H9 (cell line): ENCODE data around the gene MAP4K3. TPM values are rescaled to one million over a fixed set of nuclear protein-coding genes. Genes with fewer than 3 reads are reported as not detected.

Experiments
- DNase-seq: peaks from one replicate; pipeline ENCODE4 v3.0.0-alpha.2; 2017
- H2AFZ ChIP-seq: one replicate; pipeline ENCODE4 v1.6.1; 2013; ENCODE audit warnings: mild to moderate bottlenecking, low read length, control low read depth, moderate library complexity
- H2AK5ac ChIP-seq: 2 replicates; pipeline ENCODE4 v1.6.1; 2013; ENCODE audit warnings: low read length, control low read depth, mixed read lengths; ENCODE audit not compliant: insufficient read length
- H2BK120ac ChIP-seq: one replicate; pipeline ENCODE4 v1.6.1; 2013; ENCODE audit warnings: low read depth, mild to moderate bottlenecking, low read length, control low read depth, inconsistent platforms; ENCODE audit not compliant: poor library complexity, severe bottlenecking
- H2BK12ac ChIP-seq: 2 replicates; pipeline ENCODE4 v1.6.1; 2013; ENCODE audit warnings: low read length, control low read depth, mixed read lengths, low read depth; ENCODE audit not compliant: insufficient read length
- H2BK15ac ChIP-seq: 2 replicates; pipeline ENCODE4 v1.6.1; 2013; ENCODE audit warnings: low read depth, low read length, control low read depth
- H2BK20ac ChIP-seq: one replicate; pipeline ENCODE4 v1.6.1; 2013; ENCODE audit warnings: low read depth, mild to moderate bottlenecking, low read length, control low read depth, inconsistent platforms; ENCODE audit not compliant: poor library complexity, severe bottlenecking
- H2BK5ac ChIP-seq: 2 replicates; pipeline ENCODE4 v1.6.1; 2013; ENCODE audit warnings: low read length, control low read depth, mixed read lengths; ENCODE audit not compliant: insufficient read length
- H3K14ac ChIP-seq: 2 replicates; pipeline ENCODE4 v1.6.1; 2013; ENCODE audit warnings: low read length, control low read depth; ENCODE audit not compliant: insufficient read depth
- H3K18ac ChIP-seq: 2 replicates; pipeline ENCODE4 v1.6.1; 2013; ENCODE audit warnings: low read depth, mild to moderate bottlenecking, mixed read lengths, low read length, control low read depth; ENCODE audit not compliant: insufficient read length
- H3K23ac ChIP-seq: 2 replicates; pipeline ENCODE4 v1.6.1; 2013; ENCODE audit warnings: low read length, control low read depth, mixed read lengths, low read depth; ENCODE audit not compliant: insufficient read length
- H3K23me2 ChIP-seq: 2 replicates; pipeline ENCODE4 v1.6.1; 2013; ENCODE audit warnings: low read depth, mild to moderate bottlenecking, mixed read lengths, low read length, control low read depth; ENCODE audit not compliant: insufficient read length, poor library complexity, severe bottlenecking
- H3K27ac ChIP-seq: 2 replicates; pipeline ENCODE4 v1.5.1; 2013; ENCODE audit warnings: low read length, control low read depth, mixed read lengths, low read depth; ENCODE audit not compliant: insufficient read length
- H3K27me3 ChIP-seq: 2 replicates; pipeline ENCODE4 v1.6.1; 2013; ENCODE audit warnings: low read length, control low read depth, inconsistent platforms; ENCODE audit not compliant: insufficient read depth
- H3K4ac ChIP-seq: 2 replicates; pipeline ENCODE4 v1.6.1; 2013; ENCODE audit warnings: low read depth, mild to moderate bottlenecking, control low read depth, inconsistent platforms, low read length, moderate library complexity
- H3K4me1 ChIP-seq: 2 replicates; pipeline ENCODE4 v1.6.1; 2013; ENCODE audit warnings: low read length, control low read depth, inconsistent platforms; ENCODE audit not compliant: insufficient read depth
- H3K4me2 ChIP-seq: 2 replicates; pipeline ENCODE4 v1.6.1; 2013; ENCODE audit warnings: low read length, control low read depth, mixed read lengths; ENCODE audit not compliant: insufficient read length, insufficient read depth
- H3K56ac ChIP-seq: 2 replicates; pipeline ENCODE4 v1.6.1; 2013; ENCODE audit warnings: low read depth, mild to moderate bottlenecking, mixed read lengths, low read length, control low read depth; ENCODE audit not compliant: insufficient read length
- H3K79me1 ChIP-seq: 2 replicates; pipeline ENCODE4 v1.6.1; 2013; ENCODE audit warnings: low read depth, mild to moderate bottlenecking, moderate library complexity, low read length, control low read depth, inconsistent platforms; ENCODE audit not compliant: insufficient read depth, poor library complexity, severe bottlenecking
- H3K79me2 ChIP-seq: 2 replicates; pipeline ENCODE4 v1.6.1; 2013; ENCODE audit warnings: low read length, control low read depth, inconsistent platforms; ENCODE audit not compliant: insufficient read depth
- H3K9ac ChIP-seq: 2 replicates; pipeline ENCODE4 v1.6.1; 2013; ENCODE audit warnings: low read length, control low read depth, mixed read lengths; ENCODE audit not compliant: insufficient read length; ENCODE audit errors: extremely low read depth
- H3K9me3 ChIP-seq: one replicate; pipeline ENCODE4 v1.6.1; 2013; ENCODE audit warnings: low read depth, low read length, inconsistent platforms; ENCODE audit not compliant: control insufficient read depth
- H3T11ph ChIP-seq: one replicate; pipeline ENCODE4 v1.6.1; 2013; ENCODE audit warnings: mild to moderate bottlenecking, low read length, control low read depth, inconsistent platforms
- H4K20me1 ChIP-seq: one replicate; pipeline ENCODE4 v1.6.1; 2013; ENCODE audit not compliant: control insufficient read depth, insufficient read length, insufficient read depth
- H4K5ac ChIP-seq: 2 replicates; pipeline ENCODE4 v1.6.1; 2013; ENCODE audit warnings: low read depth, mild to moderate bottlenecking, mixed read lengths, low read length, control low read depth; ENCODE audit not compliant: insufficient read length
- H4K8ac ChIP-seq: replicated peaks from 2 replicates; pipeline ENCODE4 v1.6.1; 2013; ENCODE audit warnings: low read length, control low read depth, mixed read lengths, low read depth; ENCODE audit not compliant: insufficient read length
- H4K91ac ChIP-seq: 2 replicates; pipeline ENCODE4 v1.6.1; 2013; ENCODE audit warnings: low read depth, mild to moderate bottlenecking, moderate library complexity, mixed read lengths, low read length, control low read depth; ENCODE audit not compliant: insufficient read length
- H3K27ac Mint-ChIP-seq, 3 experiments: 2 replicates in 2 of 3; 3 replicates in 1 of 3; pipeline ENCODE4 v1.8.0; 2020 to 2021; ENCODE audit warnings: mixed read lengths in 3 of 3, mild to moderate bottlenecking in 1 of 3, moderate library complexity in 1 of 3
- H3K27me3 Mint-ChIP-seq: 2 replicates; pipeline ENCODE4 v1.8.0; 2021; ENCODE audit warnings: low read depth, mild to moderate bottlenecking, moderate library complexity, mixed read lengths
- H3K36me3 Mint-ChIP-seq, 3 experiments: 2 replicates in 2 of 3; 3 replicates in 1 of 3; pipeline ENCODE4 v1.8.0; 2020 to 2021; ENCODE audit warnings: low read depth in 3 of 3, mixed read lengths in 3 of 3; ENCODE audit not compliant: insufficient read depth in 1 of 3
- H3K4me1 Mint-ChIP-seq, 2 experiments: 2 replicates each; pipeline ENCODE4 v1.8.0; 2020; ENCODE audit warnings: mixed read lengths in 2 of 2
- H3K4me3 Mint-ChIP-seq, 2 experiments: 2 replicates in 1 of 2; 3 replicates in 1 of 2; pipeline ENCODE4 v1.8.0; 2020 to 2021; ENCODE audit warnings: mild to moderate bottlenecking in 2 of 2, mixed read lengths in 2 of 2, moderate library complexity in 1 of 2
- H3K9me3 Mint-ChIP-seq, 2 experiments: 2 replicates in 1 of 2; 3 replicates in 1 of 2; pipeline ENCODE4 v1.8.0; 2020; ENCODE audit warnings: mild to moderate bottlenecking in 2 of 2, mixed read lengths in 2 of 2, moderate library complexity in 1 of 2
- WGBS: extraction: QIAGEN DNeasy Blood & Tissue Kit; methylation state at CpG from one replicate; pipeline ENCODE4 v1.1.7; 2013; ENCODE audit warnings: missing lambda C conversion rate, low lambda C conversion rate, mixed read lengths; ENCODE audit not compliant: insufficient read length; ENCODE audit errors: extremely low coverage; 5-methylcytosine and 5-hydroxymethylcytosine counted together
- total RNA-seq: library from RNA; stranded (reverse); gene quantifications from 2 replicates; pipeline ENCODE4 v1.2.1, GENCODE V29; 2021
- TF ChIP-seq, protein P1 (sequence below): fragments of 200-600 bp; sonication (generic); conservative IDR thresholded peaks from 3 replicates; pipeline ENCODE4 v1.8.0; 2021; ENCODE audit warnings: antibody characterized with exemption, mild to moderate bottlenecking

MAP4K3 gene
- total RNA-seq, 1 experiment from 2014 or later = 37.9 TPM

DNA sequence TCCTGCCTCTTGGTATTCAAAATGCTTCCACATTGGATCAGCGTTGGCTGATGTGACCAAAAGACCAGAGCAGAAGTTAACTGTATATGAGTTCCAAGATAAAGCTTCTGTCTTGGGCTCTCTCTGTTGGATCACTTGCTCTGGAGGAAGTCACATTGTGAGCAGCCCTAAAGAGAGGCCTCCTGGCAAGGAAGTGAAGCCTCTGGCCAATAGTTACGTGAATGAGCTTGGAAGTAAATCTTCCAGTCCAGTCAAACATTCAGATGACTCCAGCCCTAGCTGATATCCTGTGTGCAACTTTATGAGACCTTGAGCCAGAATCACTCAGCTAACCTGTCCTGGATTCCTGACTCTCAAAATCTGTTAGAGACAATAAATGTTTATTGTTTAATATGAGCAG, 125.6 kb downstream of the MAP4K3 start:
- Histone ChIP-seq H2BK5ac (no peak overlapping the region), H3K4me1 (no peaks in the 10 kb centered on the region), H3K79me2 (no peaks in the 10 kb centered on the region), H2BK12ac (no peak overlapping the region), H4K8ac (no peak overlapping the region), H4K20me1 (no peaks in the 10 kb centered on the region), H4K5ac (no peak overlapping the region), H3K4ac (no peak overlapping the region), H3K27ac (no peak overlapping the region), H2BK120ac (no peak overlapping the region), H3K79me1 (no peaks in the 10 kb centered on the region), H3T11ph (no peak overlapping the region), H3K27me3 (no peaks in the 10 kb centered on the region), H4K91ac (no peak overlapping the region), H3K9me3 (no peaks in the 10 kb centered on the region), H3K56ac (no peak overlapping the region), H2BK20ac (no peak overlapping the region), H2BK15ac (no peak overlapping the region), H3K4me2 (no peak overlapping the region), H2AK5ac (no peak overlapping the region), H3K9ac (no peak overlapping the region), H3K23ac (no peak overlapping the region), H3K18ac (no peak overlapping the region), H2AFZ (no peak overlapping the region), H3K23me2 (no peaks in the 10 kb centered on the region), H3K14ac (no peak overlapping the region)
- Mint-ChIP-seq H3K4me3 (no peak overlapping the region), H3K36me3 (peaks cover 10 to 34% (median 20%) of the 10 kb centered on the region in 3 experiments; a peak in 6 of 7 replicates), H3K9me3 (no peaks in the 10 kb centered on the region; a peak in 1 of 5 replicates), H3K4me1 (peaks cover 3 to 4% of the 10 kb centered on the region in 2 experiments; a peak in 3 of 4 replicates), H3K27ac (no peak overlapping the region), H3K27me3 (no peaks in the 10 kb centered on the region)
- DNase-seq = no peak
- WGBS = no CpG with 5 or more reads among the region's 2 CpGs
- TF ChIP-seq, protein P1, sequence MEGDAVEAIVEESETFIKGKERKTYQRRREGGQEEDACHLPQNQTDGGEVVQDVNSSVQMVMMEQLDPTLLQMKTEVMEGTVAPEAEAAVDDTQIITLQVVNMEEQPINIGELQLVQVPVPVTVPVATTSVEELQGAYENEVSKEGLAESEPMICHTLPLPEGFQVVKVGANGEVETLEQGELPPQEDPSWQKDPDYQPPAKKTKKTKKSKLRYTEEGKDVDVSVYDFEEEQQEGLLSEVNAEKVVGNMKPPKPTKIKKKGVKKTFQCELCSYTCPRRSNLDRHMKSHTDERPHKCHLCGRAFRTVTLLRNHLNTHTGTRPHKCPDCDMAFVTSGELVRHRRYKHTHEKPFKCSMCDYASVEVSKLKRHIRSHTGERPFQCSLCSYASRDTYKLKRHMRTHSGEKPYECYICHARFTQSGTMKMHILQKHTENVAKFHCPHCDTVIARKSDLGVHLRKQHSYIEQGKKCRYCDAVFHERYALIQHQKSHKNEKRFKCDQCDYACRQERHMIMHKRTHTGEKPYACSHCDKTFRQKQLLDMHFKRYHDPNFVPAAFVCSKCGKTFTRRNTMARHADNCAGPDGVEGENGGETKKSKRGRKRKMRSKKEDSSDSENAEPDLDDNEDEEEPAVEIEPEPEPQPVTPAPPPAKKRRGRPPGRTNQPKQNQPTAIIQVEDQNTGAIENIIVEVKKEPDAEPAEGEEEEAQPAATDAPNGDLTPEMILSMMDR = no peak
